CD4-positive, alpha-beta memory T cell (primary cell): ENCODE results near the gene PNKP. TPM values are rescaled to one million over a fixed set of nuclear protein-coding genes. Genes with fewer than 3 reads are reported as not detected.
"Not testable (repeated sequence)": the region's sequence is repeated elsewhere in the genome, so short reads cannot be mapped to it uniquely, and the experiment has no call there.

Experiments used
- CTCF ChIA-PET: fragments of 350-600 bp; sonication (Branson Sonifier 250); formaldehyde crosslinking; loops from one replicate; lab custom pipeline; 2021; ENCODE audit warnings: inconsistent platforms; ENCODE audit not compliant: partially characterized antibody; lab: Charles Lee
- POLR2A ChIA-PET: fragments of 350-600 bp; sonication (Branson Sonifier 250); formaldehyde crosslinking; loops from one replicate; lab custom pipeline; 2021; ENCODE audit not compliant: partially characterized antibody; lab: Charles Lee
- DNase-seq, 5 donors: peaks; one replicate each; pipeline versions ENCODE4 v3.0.0 to v3.0.0-alpha.2; 2020 to 2022; ENCODE audit warnings: mixed read lengths in 1 of 5
- H3K27ac ChIP-seq: one replicate; pipeline ENCODE4 v1.7.0; 2013; ENCODE audit warnings: low read depth, low read length
- H3K27me3 ChIP-seq: 2 replicates; pipeline ENCODE4 v1.7.0; 2013; ENCODE audit warnings: mild to moderate bottlenecking, low read length, moderate library complexity; ENCODE audit not compliant: insufficient read depth
- H3K36me3 ChIP-seq: 2 replicates; pipeline ENCODE4 v1.7.0; 2013; ENCODE audit warnings: mild to moderate bottlenecking, low read length, moderate library complexity; ENCODE audit not compliant: insufficient read depth
- H3K4me1 ChIP-seq: 2 replicates; pipeline ENCODE4 v1.7.0; 2013; ENCODE audit warnings: mild to moderate bottlenecking, low read length, moderate library complexity; ENCODE audit not compliant: insufficient read depth
- H3K4me3 ChIP-seq, 2 donors: one replicate each; pipeline ENCODE4 v1.7.0; 2013; ENCODE audit warnings: low read length in 2 of 2, mild to moderate bottlenecking in 1 of 2
- H3K9me3 ChIP-seq, 2 donors: one replicate each; pipeline ENCODE4 v1.7.0; 2013; ENCODE audit warnings: low read length in 2 of 2, control low read depth in 1 of 2; ENCODE audit not compliant: control insufficient read depth in 1 of 2
- H3K27ac Mint-ChIP-seq, 7 donors: one replicate each; pipeline ENCODE4 v1.8.0; 2020 to 2021; ENCODE audit warnings: mixed read lengths in 7 of 7, mild to moderate bottlenecking in 6 of 7, inconsistent platforms in 3 of 7, moderate library complexity in 3 of 7
- H3K27me3 Mint-ChIP-seq, 2 donors: one replicate each; pipeline ENCODE4 v1.8.0; 2020 to 2021; ENCODE audit warnings: mixed read lengths in 2 of 2
- H3K36me3 Mint-ChIP-seq, 2 donors: one replicate each; pipeline ENCODE4 v1.8.0; 2020 to 2021; ENCODE audit warnings: mixed read lengths in 2 of 2, inconsistent platforms in 1 of 2, mild to moderate bottlenecking in 1 of 2
- H3K4me1 Mint-ChIP-seq, 4 donors: one replicate each; pipeline ENCODE4 v1.8.0; 2020 to 2021; ENCODE audit warnings: mixed read lengths in 4 of 4, mild to moderate bottlenecking in 1 of 4
- H3K4me3 Mint-ChIP-seq, 8 donors: one replicate each; pipeline ENCODE4 v1.8.0; 2020 to 2021; ENCODE audit warnings: mixed read lengths in 8 of 8, mild to moderate bottlenecking in 7 of 8, moderate library complexity in 6 of 8, inconsistent platforms in 3 of 8
- H3K9me3 Mint-ChIP-seq, 8 donors: one replicate each; pipeline ENCODE4 v1.8.0; 2020 to 2021; ENCODE audit warnings: mixed read lengths in 8 of 8, mild to moderate bottlenecking in 5 of 8, inconsistent platforms in 3 of 8, moderate library complexity in 1 of 8
- intact Hi-C: fragments of 100-400 bp; cut with micrococcal nuclease; formaldehyde crosslinking; loops from one replicate; pipeline ENCODE4 v1.15.1; 2023
- polyA plus RNA-seq, 2 donors: library from polyadenylated mRNA; unstranded; fragments of 300-500 nt; fragmentation: Illumina TruSeq; gene quantifications; one replicate each; pipeline ENCODE4 v1.2.3, GENCODE V29; 2021
- total RNA-seq, 2 experiments: library from RNA; stranded (reverse); gene quantifications; one replicate each; pipeline ENCODE4 v1.2.3, GENCODE V29; 2021

Gene PNKP
- total and polyA plus RNA-seq, 4 experiments from 2014 or later: 28.9 to 192 (median 103) TPM

DNA sequence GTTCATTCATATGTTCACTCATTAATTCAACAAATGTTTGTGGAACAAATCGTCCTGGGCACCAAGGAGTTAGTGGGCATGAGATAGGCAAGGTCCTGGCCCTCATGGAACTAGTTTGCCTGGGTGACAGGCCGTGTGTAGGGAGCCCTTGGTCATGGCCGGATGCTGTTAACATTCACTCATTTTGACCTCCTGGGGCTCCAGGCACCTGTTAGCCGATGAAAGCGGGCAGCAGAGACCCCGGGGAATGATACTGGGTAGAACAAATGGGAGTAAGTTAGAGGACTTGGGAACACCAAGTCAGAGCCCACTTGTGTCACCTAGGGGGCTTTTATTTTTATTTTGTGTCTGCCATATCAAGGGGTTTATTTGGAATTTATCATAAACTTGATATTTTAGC, 42.7 kb downstream of the PNKP start:
- no peaks in the 10 kb centered on the region for H3K27me3 ChIP-seq
- H3K4me1 ChIP-seq: peaks cover 4% of the 10 kb centered on the region
- H3K36me3 Mint-ChIP-seq: peaks cover 8 to 33% of the 10 kb centered on the region in 2 donors
- H3K36me3 ChIP-seq: peaks cover 18% of the 10 kb centered on the region
- CTCF ChIA-PET: no interaction called here
- H3K27ac Mint-ChIP-seq: no peak overlapping the region
- H3K4me1 Mint-ChIP-seq: peaks cover 8 to 30% (median 12%) of the 10 kb centered on the region in 4 donors
- H3K4me3 ChIP-seq: no peak overlapping the region
- intact Hi-C loops: no loop called here
- no peaks in the 10 kb centered on the region for H3K9me3 Mint-ChIP-seq
- DNase-seq: no peak
- no peak overlapping the region for H3K27ac ChIP-seq
- POLR2A ChIA-PET: no interaction called here
- no peaks in the 10 kb centered on the region for H3K9me3 ChIP-seq
- H3K4me3 Mint-ChIP-seq: no peak overlapping the region
- H3K27me3 Mint-ChIP-seq: no peaks in the 10 kb centered on the region

DNA sequence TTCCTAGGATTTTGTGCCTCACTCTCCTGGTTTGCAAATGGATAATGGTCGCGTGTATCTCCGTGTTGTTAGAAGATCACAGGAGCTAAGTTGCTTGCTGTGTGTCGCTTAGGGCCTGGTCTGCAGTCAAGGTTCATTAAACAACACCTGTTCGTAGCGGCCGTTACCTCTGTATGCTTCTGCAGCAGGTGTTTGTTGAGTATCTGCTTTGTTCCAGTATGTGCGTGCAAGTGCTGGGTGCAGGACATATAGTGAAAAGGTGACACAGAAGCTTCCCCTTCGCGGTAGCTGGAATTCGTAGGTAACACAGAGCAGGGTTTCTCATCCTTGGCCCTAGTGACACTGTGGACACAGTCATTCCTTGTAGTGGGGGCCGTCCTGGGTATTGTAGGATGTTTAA, 43.9 kb downstream of the PNKP start:
- POLR2A ChIA-PET: interaction anchor here (1.2 kb wide), 1 partner anchor 27 kb away, joined by 3 read pairs; the partner anchor contains the start of gene PTOV1
- Mint-ChIP-seq H3K9me3 (no peaks in the 10 kb centered on the region), H3K27me3 (no peaks in the 10 kb centered on the region), H3K36me3 (peaks cover 8 to 32% of the 10 kb centered on the region in 2 donors), H3K27ac (peak overlapping the region in 1 of 7 donors; percentile 58), H3K4me1 (peaks cover 14 to 42% (median 20%) of the 10 kb centered on the region in 4 donors), H3K4me3 (no peak overlapping the region)
- DNase-seq: no peak
- Histone ChIP-seq H3K27me3 (no peaks in the 10 kb centered on the region), H3K4me3 (no peak overlapping the region), H3K36me3 (peaks cover 18% of the 10 kb centered on the region), H3K27ac (no peak overlapping the region), H3K9me3 (no peaks in the 10 kb centered on the region), H3K4me1 (peaks cover 15% of the 10 kb centered on the region)
- intact Hi-C loops: no loop called here
- CTCF ChIA-PET: no interaction called here

- H3K9me3 ChIP-seq: no peaks in the 10 kb centered on the region
- peak overlapping the region in 3 of 7 donors; percentile 46 to 98 (median 72) for H3K27ac Mint-ChIP-seq
- peaks cover 18% of the 10 kb centered on the region for H3K36me3 ChIP-seq
- DNase-seq: no peak
- peaks cover 5 to 30% of the 10 kb centered on the region in 2 donors for H3K36me3 Mint-ChIP-seq
- H3K27me3 ChIP-seq: no peaks in the 10 kb centered on the region
- H3K4me3 Mint-ChIP-seq: peak overlapping the region in 5 of 8 donors; percentile 49 to 99 (median 53)
- CTCF ChIA-PET: no interaction called here
- peaks cover 26% of the 10 kb centered on the region for H3K4me1 ChIP-seq
- POLR2A ChIA-PET: interaction anchor here (3.4 to 4.3 kb wide), 2 partner anchors 31 to 56 kb away, joined by 36 to 46 read pairs; partner anchors contain the start of genes AKT1S1, PTOV1 and TBC1D17
- peaks cover 17 to 39% (median 27%) of the 10 kb centered on the region in 4 donors for H3K4me1 Mint-ChIP-seq
- intact Hi-C loops: no loop called here
- H3K27ac ChIP-seq: no peak overlapping the region
- H3K27me3 Mint-ChIP-seq: no peaks in the 10 kb centered on the region
- H3K9me3 Mint-ChIP-seq: peaks cover 0 to 5% (median 0%) of the 10 kb centered on the region in 8 donors
- H3K4me3 ChIP-seq: no peak overlapping the region
Measured at GRCh38 chr19:49820125-49820524, 47.3 kb downstream of the PNKP start.

GRCh38 chr19:49819452-49820115, 47.8 kb downstream of the PNKP start:
- ChIA-PET CTCF (interaction anchor here (0.6 to 1.0 kb wide), 4 partner anchors 27 to 102 kb away, joined by 3 to 4 read pairs (median 3); partner anchors contain the start of gene PTOV1), POLR2A (interaction anchor here (1.6 to 4.3 kb wide), 4 partner anchors 10 to 71 kb away, joined by 5 to 46 read pairs (median 26); partner anchors contain the start of genes AKT1S1, PTOV1 and TBC1D17)
- H3K9me3 ChIP-seq, H3K9me3 Mint-ChIP-seq, H3K27me3 ChIP-seq, H3K27ac ChIP-seq, H3K27me3 Mint-ChIP-seq, DNase-seq: not testable (repeated sequence)
- peak overlapping the region in 6 of 7 donors; percentile 84 to 100 (median 99) for H3K27ac Mint-ChIP-seq
- Histone ChIP-seq H3K36me3 (peaks cover 18% of the 10 kb centered on the region), H3K4me1 (peaks cover 26% of the 10 kb centered on the region), H3K4me3 (peak overlapping the region in 1 of 2 donors; percentile 64)
- intact Hi-C loops: loop anchor here (2.0 to 5.0 kb wide), 2 partner anchors 109 to 208 kb away; partner anchors contain the start of genes ATF5, NUP62, VRK3 and ZNF473
- peaks cover 17 to 42% (median 29%) of the 10 kb centered on the region in 4 donors for H3K4me1 Mint-ChIP-seq
- peak overlapping the region; percentile 89 to 99 (median 99) for H3K4me3 Mint-ChIP-seq
- H3K36me3 Mint-ChIP-seq: peaks cover 5 to 30% of the 10 kb centered on the region in 2 donors

DNA sequence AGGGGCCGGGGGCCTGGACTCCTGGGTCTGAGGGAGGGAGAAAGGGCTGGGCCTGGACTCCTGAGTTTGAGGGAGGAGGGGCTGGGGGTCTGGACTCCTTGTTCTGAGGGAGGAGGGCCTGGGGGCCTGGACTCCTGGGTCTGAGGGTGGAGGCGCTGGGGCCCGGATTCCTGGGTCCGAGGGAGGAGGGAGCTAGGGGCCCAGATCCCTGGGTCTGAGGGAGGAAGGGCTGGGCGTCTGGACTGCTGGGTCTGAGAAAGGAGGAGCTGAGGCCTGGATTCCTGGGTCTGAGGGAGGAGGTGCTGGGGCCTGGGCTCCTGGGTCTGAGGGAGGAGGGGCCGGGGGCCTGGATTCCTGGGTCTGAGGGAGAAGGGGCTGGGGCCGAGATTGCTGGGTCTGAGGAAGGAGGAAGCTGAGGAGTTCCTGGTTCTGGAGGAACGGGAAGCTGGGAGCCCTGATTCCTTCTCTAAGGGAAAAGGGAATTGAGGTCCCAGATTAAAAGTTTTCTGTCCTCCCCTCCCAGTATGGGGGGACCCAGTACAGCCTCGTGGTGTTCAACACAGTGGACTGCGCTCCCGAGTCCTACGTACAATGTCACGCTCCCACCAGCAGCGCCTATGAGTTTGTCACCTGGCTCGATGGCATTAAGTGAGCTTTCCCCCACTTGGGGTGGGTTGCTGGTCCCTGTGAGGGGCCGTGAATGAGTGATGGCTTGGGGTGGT, 48.6 kb downstream of the PNKP start:
- peaks cover 18 to 50% (median 35%) of the 10 kb centered on the region in 4 donors for H3K4me1 Mint-ChIP-seq
- peaks cover 5 to 26% of the 10 kb centered on the region in 2 donors for H3K36me3 Mint-ChIP-seq
- no peaks in the 10 kb centered on the region for H3K9me3 ChIP-seq
- peak overlapping the region; percentile 95 for H3K27ac ChIP-seq
- H3K27ac Mint-ChIP-seq: peak overlapping the region; percentile 98 to 100 (median 100)
- no peaks in the 10 kb centered on the region for H3K27me3 ChIP-seq
- peaks cover 0 to 5% (median 0%) of the 10 kb centered on the region in 8 donors for H3K9me3 Mint-ChIP-seq
- H3K4me1 ChIP-seq: peaks cover 29% of the 10 kb centered on the region
- intact Hi-C loops: loop anchor here (1.0 to 5.0 kb wide), 4 partner anchors 31 to 208 kb away; partner anchors contain the start of genes ATF5, NUP62, PNKP and VRK3
- DNase-seq: no peak
- peak overlapping the region; percentile 89 to 99 (median 99) for H3K4me3 Mint-ChIP-seq
- H3K36me3 ChIP-seq: peaks cover 15% of the 10 kb centered on the region
- H3K4me3 ChIP-seq: peak overlapping the region; percentile 64 to 88
- H3K27me3 Mint-ChIP-seq: no peaks in the 10 kb centered on the region
- CTCF ChIA-PET: interaction anchor here (0.8 to 1.0 kb wide), 3 partner anchors 28 to 102 kb away, joined by 3 to 4 read pairs (median 3); partner anchors contain the start of gene PTOV1
- POLR2A ChIA-PET: interaction anchor here (0.7 to 4.3 kb wide), 10 partner anchors 9 to 101 kb away, joined by 3 to 46 read pairs (median 9); partner anchors contain the start of genes AKT1S1, AP2A1, PTOV1 and TBC1D17

- H3K4me3 ChIP-seq: peak within 1 kb of the TSS; percentile 64 to 88
- H3K9me3 Mint-ChIP-seq: peaks cover 0 to 5% (median 0%) of the 10 kb centered on the region in 8 donors
- H3K4me3 Mint-ChIP-seq: peak within 1 kb of the TSS; percentile 89 to 99 (median 99)
- intact Hi-C loops: loop anchor here (1.0 to 5.0 kb wide), 6 partner anchors 32 to 209 kb away; partner anchors contain the start of genes AKT1S1, ATF5, NUP62 and PNKP
- ChIA-PET POLR2A (interaction anchor here (0.7 to 4.3 kb wide), 12 partner anchors 8 to 112 kb away, joined by 3 to 46 read pairs (median 7); partner anchors contain the start of genes AKT1S1, AP2A1, NUP62 and PTOV1), CTCF (interaction anchor here (1.0 kb wide), 1 partner anchor 101 kb away, joined by 4 read pairs; no protein-coding TSS in a partner anchor)
- H3K27ac ChIP-seq: peak within 1 kb of the TSS; percentile 95
- peaks cover 8% of the 10 kb centered on the region for H3K36me3 ChIP-seq
- no peaks in the 10 kb centered on the region for H3K27me3 ChIP-seq
- H3K27ac Mint-ChIP-seq: peak within 1 kb of the TSS; percentile 98 to 100 (median 100)
- H3K4me1 ChIP-seq: peaks cover 33% of the 10 kb centered on the region
- DNase-seq: peak; percentile 90 to 96 (median 95)
- no peaks in the 10 kb centered on the region for H3K9me3 ChIP-seq
- H3K27me3 Mint-ChIP-seq: no peaks in the 10 kb centered on the region
- H3K4me1 Mint-ChIP-seq: peaks cover 17 to 54% (median 36%) of the 10 kb centered on the region in 4 donors
- H3K36me3 Mint-ChIP-seq: peaks cover 1 to 24% of the 10 kb centered on the region in 2 donors
Measured at GRCh38 chr19:49817964-49818648, 49.3 kb downstream of the PNKP start, which contains the start of gene MED25. TSS of gene MED25 (plus strand) at chr19:49818289. CDS start at chr19:49818342, 53 bp downstream.
